HepG2 (cell line): ENCODE measurements around the gene UBE2M. TPM values are rescaled to one million over a fixed set of nuclear protein-coding genes. Genes with fewer than 3 reads are reported as not detected.

Source experiments
- ARNT ChIP-seq: fragments of 450-650 bp; IDR thresholded peaks from 2 replicates; pipeline ENCODE4 v1.6.1; 2017
- ERF ChIP-seq: IDR thresholded peaks from 2 replicates; pipeline ENCODE4 v1.6.1; 2018; ENCODE audit warnings: missing biosample characterization, missing genetic modification reagents
- GFI1 ChIP-seq: sonication (generic); formaldehyde crosslinking; IDR thresholded peaks from 2 replicates; pipeline ENCODE4 v1.5.0; 2020; ENCODE audit warnings: missing genetic modification reagents, mild to moderate bottlenecking, borderline replicate concordance
- HOXA9 ChIP-seq: sonication (generic); formaldehyde crosslinking; IDR thresholded peaks from 2 replicates; pipeline ENCODE4 v1.8.1; 2022; ENCODE audit warnings: missing genetic modification reagents, mild to moderate bottlenecking, moderate library complexity, borderline replicate concordance
- KAT8 ChIP-seq: IDR thresholded peaks from 2 replicates; pipeline ENCODE4 v1.6.1; 2016; ENCODE audit warnings: missing genetic modification reagents, missing compliant biosample characterization
- KMT2B ChIP-seq: IDR thresholded peaks from 2 replicates; pipeline ENCODE4 v1.6.1; 2016; ENCODE audit warnings: missing genetic modification reagents, missing compliant biosample characterization
- MAX ChIP-seq: IDR thresholded peaks from 2 replicates; pipeline ENCODE4 v1.6.1; 2012; ENCODE audit warnings: inconsistent platforms
- MBNL3 ChIP-seq: fragments of 250-450 bp; sonication (Bioruptor Pico); conservative IDR thresholded peaks from 2 replicates; pipeline ENCODE4 v1.8.0; 2022; ENCODE audit warnings: mild to moderate bottlenecking, inconsistent platforms
- NBN ChIP-seq: fragments of 450-650 bp; conservative IDR thresholded peaks from 2 replicates; pipeline ENCODE4 v1.6.1; 2017
- PAX8 ChIP-seq: sonication (generic); formaldehyde crosslinking; IDR thresholded peaks from 2 replicates; pipeline ENCODE4 v1.8.0; 2022; ENCODE audit warnings: mild to moderate bottlenecking, missing genetic modification reagents, borderline replicate concordance
- PHF21A ChIP-seq: sonication (generic); formaldehyde crosslinking; IDR thresholded peaks from 2 replicates; pipeline ENCODE4 v1.5.0; 2020; ENCODE audit warnings: mild to moderate bottlenecking, missing genetic modification reagents
- RNF2 ChIP-seq: fragments of 450-650 bp; conservative IDR thresholded peaks from 2 replicates; pipeline ENCODE4 v1.6.1; 2016; ENCODE audit warnings: low read depth
- RXRB ChIP-seq: IDR thresholded peaks from 2 replicates; pipeline ENCODE4 v1.6.1; 2016; ENCODE audit warnings: borderline replicate concordance, missing genetic modification reagents, missing compliant biosample characterization
- SKIL ChIP-seq: sonication (generic); formaldehyde crosslinking; IDR thresholded peaks from 2 replicates; pipeline ENCODE4 v1.8.0; 2022; ENCODE audit warnings: missing genetic modification reagents, mild to moderate bottlenecking, moderate library complexity, borderline replicate concordance
- SMAD1 ChIP-seq: sonication (generic); formaldehyde crosslinking; IDR thresholded peaks from 2 replicates; pipeline ENCODE4 v1.4.0; 2020; ENCODE audit warnings: missing genetic modification reagents, low read depth, mild to moderate bottlenecking, borderline replicate concordance
- SMYD3 ChIP-seq: sonication (generic); formaldehyde crosslinking; IDR thresholded peaks from 2 replicates; pipeline ENCODE4 v1.8.1; 2023; ENCODE audit warnings: mild to moderate bottlenecking, missing genetic modification reagents
- TSC22D2 ChIP-seq: sonication (generic); formaldehyde crosslinking; IDR thresholded peaks from 2 replicates; pipeline ENCODE4 v1.5.1; 2020; ENCODE audit warnings: missing genetic modification reagents, mild to moderate bottlenecking, borderline replicate concordance
- ZNF260 ChIP-seq: sonication (generic); formaldehyde crosslinking; IDR thresholded peaks from 2 replicates; pipeline ENCODE4 v1.4.0; 2020; ENCODE audit warnings: missing genetic modification reagents, low read depth, mild to moderate bottlenecking, borderline replicate concordance
- ZNF263 ChIP-seq: sonication (generic); formaldehyde crosslinking; IDR thresholded peaks from 2 replicates; pipeline ENCODE4 v1.4.0; 2020; ENCODE audit warnings: missing genetic modification reagents
- ZNF274 ChIP-seq: sonication (generic); formaldehyde crosslinking; IDR thresholded peaks from 2 replicates; pipeline ENCODE4 v1.5.1; 2020; ENCODE audit warnings: mild to moderate bottlenecking, missing genetic modification reagents
- ZNF329 ChIP-seq: sonication (generic); formaldehyde crosslinking; IDR thresholded peaks from 2 replicates; pipeline ENCODE4 v1.9.0; 2021; ENCODE audit warnings: low read depth, mild to moderate bottlenecking, missing genetic modification reagents
- ZNF460 ChIP-seq: sonication (generic); formaldehyde crosslinking; IDR thresholded peaks from 2 replicates; pipeline ENCODE4 v1.5.1; 2020; ENCODE audit warnings: missing genetic modification reagents, mild to moderate bottlenecking, borderline replicate concordance
- ZNF468 ChIP-seq: sonication (generic); formaldehyde crosslinking; IDR thresholded peaks from 2 replicates; pipeline ENCODE4 v1.8.0; 2022; ENCODE audit warnings: mild to moderate bottlenecking, moderate library complexity, missing genetic modification reagents
- polyA plus RNA-seq, 8 experiments: library from polyadenylated mRNA; depleted of rRNA in 3 of 8; stranded (reverse) in 7 of 8; unstranded in 1 of 8; fragments of >200 nt; fragmentation: Illumina TruSeq in 4 of 8; extraction: Trizol in 4 of 8; gene quantifications; 2 replicates each; pipeline versions ENCODE4 v1.2.1 to v1.2.3, GENCODE V29; 2011 to 2016; ENCODE audit warnings: low read depth in 4 of 8, missing spikeins in 1 of 8, mixed read lengths in 1 of 8; ENCODE audit not compliant: insufficient read depth in 1 of 8
- total RNA-seq, 5 experiments: library from RNA; depleted of rRNA; stranded (reverse); fragments of >200 nt; fragmentation: Illumina TruSeq; extraction: Trizol; gene quantifications; 2 replicates each; pipeline ENCODE4 v1.2.3, GENCODE V29; 2016; ENCODE audit warnings: low read depth in 1 of 5
- TF ChIP-seq, protein P1 (sequence below): fragments of 450-650 bp; IDR thresholded peaks from 2 replicates; pipeline ENCODE4 v1.6.1; 2017
- TF ChIP-seq, protein P2 (sequence below): sonication (generic); formaldehyde crosslinking; IDR thresholded peaks from 2 replicates; pipeline ENCODE4 v1.8.1; 2023; ENCODE audit warnings: mild to moderate bottlenecking, inconsistent platforms, moderate library complexity, missing genetic modification reagents, borderline replicate concordance
- TF ChIP-seq, protein P3 (sequence below): sonication (generic); formaldehyde crosslinking; IDR thresholded peaks from 2 replicates; pipeline ENCODE4 v1.4.0; 2020; ENCODE audit warnings: missing genetic modification reagents

Gene UBE2M
- total and polyA plus RNA-seq, 2 of the 13 experiments (the other 11 are each of a cell fraction or from before 2014, with no cell fraction given), result 36.2 to 50.3 TPM

DNA sequence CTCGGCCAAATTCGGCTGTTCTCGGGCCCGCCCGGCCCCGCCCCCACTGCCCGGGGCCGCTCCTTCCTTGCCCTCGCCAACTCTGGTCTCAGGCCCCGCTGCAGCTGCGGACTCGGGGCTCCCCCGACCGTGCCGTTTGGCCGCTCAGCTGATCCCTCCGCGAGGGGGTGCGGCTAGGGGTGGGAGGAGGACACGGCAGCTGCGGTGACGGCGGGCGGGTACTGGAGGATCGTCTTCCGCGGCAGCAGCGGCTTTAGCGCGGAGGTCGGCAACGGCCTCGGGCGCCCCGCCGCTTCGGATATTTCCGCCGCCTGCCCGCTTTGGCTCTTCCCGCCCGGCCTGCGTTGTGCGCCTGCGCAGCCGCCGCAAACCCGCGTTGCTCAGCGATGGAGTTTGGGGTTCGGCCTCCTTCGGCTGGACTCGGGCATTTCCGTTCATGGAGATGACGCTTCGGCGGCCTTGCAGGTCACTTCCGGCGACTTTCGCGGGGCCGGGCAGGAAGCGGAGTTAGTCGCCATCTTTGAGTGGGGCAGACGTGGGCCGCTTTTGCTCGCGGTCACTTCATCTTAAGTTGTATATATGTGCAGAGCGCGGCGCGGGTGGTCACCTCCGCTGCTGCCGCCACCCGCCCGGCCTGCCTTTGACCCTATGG, 338 bp upstream of the UBE2M start (continued):
- TF ChIP-seq, protein P1, sequence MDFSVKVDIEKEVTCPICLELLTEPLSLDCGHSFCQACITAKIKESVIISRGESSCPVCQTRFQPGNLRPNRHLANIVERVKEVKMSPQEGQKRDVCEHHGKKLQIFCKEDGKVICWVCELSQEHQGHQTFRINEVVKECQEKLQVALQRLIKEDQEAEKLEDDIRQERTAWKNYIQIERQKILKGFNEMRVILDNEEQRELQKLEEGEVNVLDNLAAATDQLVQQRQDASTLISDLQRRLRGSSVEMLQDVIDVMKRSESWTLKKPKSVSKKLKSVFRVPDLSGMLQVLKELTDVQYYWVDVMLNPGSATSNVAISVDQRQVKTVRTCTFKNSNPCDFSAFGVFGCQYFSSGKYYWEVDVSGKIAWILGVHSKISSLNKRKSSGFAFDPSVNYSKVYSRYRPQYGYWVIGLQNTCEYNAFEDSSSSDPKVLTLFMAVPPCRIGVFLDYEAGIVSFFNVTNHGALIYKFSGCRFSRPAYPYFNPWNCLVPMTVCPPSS, result no peak
- no peak for TF ChIP-seq ARNT
- TF ChIP-seq PHF21A (CRISPR knock-in tag), result peak; percentile 87
- TF ChIP-seq SMAD1 (CRISPR knock-in tag), result no peak
- peak; percentile 76; the same call in 1 of the 2 replicates for TF ChIP-seq MAX
- TF ChIP-seq MBNL3 (CRISPR knock-in tag), result no peak
- TF ChIP-seq PAX8, result peak; percentile 77; the same call in 1 of the 2 replicates
- no peak for TF ChIP-seq SMYD3 (CRISPR knock-in tag)
- TF ChIP-seq ZNF260 (CRISPR knock-in tag), result no peak
- TF ChIP-seq, protein P2, sequence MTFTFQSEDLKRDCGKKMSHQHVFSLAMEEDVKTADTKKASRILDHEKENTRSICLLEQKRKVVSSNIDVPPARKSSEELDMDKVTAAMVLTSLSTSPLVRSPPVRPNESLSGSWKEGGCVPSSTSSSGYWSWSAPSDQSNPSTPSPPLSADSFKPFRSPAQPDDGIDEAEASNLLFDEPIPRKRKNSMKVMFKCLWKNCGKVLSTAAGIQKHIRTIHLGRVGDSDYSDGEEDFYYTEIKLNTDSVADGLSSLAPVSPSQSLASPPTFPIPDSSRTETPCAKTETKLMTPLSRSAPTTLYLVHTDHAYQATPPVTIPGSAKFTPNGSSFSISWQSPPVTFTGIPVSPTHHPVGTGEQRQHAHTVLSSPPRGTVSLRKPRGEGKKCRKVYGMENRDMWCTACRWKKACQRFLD (CRISPR knock-in tag), result peak; percentile 51; the same call in 1 of the 2 replicates
- peak; percentile 66; the same call in 1 of the 2 replicates for TF ChIP-seq HOXA9 (CRISPR knock-in tag)
- TF ChIP-seq ZNF263 (CRISPR knock-in tag), result peak; percentile 44; the same call in 1 of the 2 replicates
- TF ChIP-seq ERF (CRISPR knock-in tag), result no peak; the same call in 1 of the 2 replicates
- no peak for TF ChIP-seq NBN
- TF ChIP-seq KMT2B, result peak; percentile 59; the same call in 1 of the 2 replicates
- TF ChIP-seq KAT8 (CRISPR knock-in tag), result peak; percentile 64
- no peak for TF ChIP-seq TSC22D2 (CRISPR knock-in tag)
- TF ChIP-seq, protein P3, sequence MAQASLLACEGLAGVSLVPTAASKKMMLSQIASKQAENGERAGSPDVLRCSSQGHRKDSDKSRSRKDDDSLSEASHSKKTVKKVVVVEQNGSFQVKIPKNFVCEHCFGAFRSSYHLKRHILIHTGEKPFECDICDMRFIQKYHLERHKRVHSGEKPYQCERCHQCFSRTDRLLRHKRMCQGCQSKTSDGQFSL, result 0 out of 2 replicates have a peak, but pooled peaks have one; percentile 69
- no peak; the same call in 1 of the 2 replicates for TF ChIP-seq ZNF468 (CRISPR knock-in tag)
- TF ChIP-seq RNF2, result peak; percentile 54; the same call in 1 of the 2 replicates
- TF ChIP-seq SKIL (CRISPR knock-in tag), result no peak
- TF ChIP-seq GFI1 (CRISPR knock-in tag), result peak; percentile 73; the same call in 1 of the 2 replicates
- 0 out of 2 replicates have a peak, but pooled peaks have one; percentile 22 for TF ChIP-seq RXRB
- no peak for TF ChIP-seq ZNF460 (CRISPR knock-in tag)
- peak; percentile 90 for TF ChIP-seq ZNF274 (CRISPR knock-in tag)
- TF ChIP-seq ZNF329, result peak; percentile 80; the same call in 1 of the 2 replicates
